Suppressor macrophage treated with lipopolysaccharide for 1 hour (primary cell): ENCODE data around the gene ATP6V1G2.

Experiments
- DNase-seq, 3 donors: peaks; one replicate each; pipeline ENCODE4 v3.0.0-alpha.2; 2020 to 2022

The ATP6V1G2 gene

DNA sequence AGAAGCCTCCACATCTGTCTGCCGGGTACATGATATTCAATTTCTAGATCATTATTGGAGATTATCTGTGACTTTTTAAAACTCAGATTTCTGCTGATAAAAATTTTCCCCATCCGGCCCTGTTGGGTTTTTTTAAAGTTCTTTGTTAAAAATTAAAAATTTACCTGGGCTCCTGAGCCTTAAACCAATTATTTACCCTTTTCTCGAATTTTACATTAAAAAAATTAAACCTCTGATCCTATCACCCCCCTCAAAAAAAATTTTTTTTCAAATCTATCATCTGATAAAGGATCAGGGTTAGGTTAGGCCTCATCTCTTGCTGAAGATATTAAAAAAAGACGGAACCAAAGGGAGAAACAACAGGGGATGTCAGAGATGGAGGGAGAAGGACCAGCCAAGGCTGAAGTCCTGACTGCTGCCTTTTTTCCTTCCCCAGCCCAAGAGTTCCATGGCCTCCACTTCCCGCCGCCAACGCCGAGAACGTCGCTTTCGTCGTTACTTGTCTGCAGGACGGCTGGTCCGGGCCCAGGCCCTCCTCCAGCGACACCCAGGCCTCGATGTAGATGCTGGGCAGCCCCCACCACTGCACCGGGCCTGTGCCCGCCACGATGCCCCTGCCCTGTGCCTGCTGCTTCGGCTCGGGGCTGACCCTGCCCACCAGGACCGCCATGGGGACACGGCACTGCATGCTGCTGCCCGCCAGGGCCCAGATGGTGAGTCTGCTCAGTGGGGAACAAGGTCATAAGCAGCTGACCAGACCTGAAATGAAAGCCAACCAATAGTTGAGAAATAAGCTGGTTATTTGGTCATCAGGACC is 1.5 kb upstream of the ATP6V1G2 start:
- peak; percentile 35 to 56 (median 43) for DNase-seq

- peak; percentile 95 to 97 (median 96) for DNase-seq
These were observed 734 bp upstream of the ATP6V1G2 start, which contains the start of gene NFKBIL1 for GRCh38 chr6:31546958-31547726. NFKBIL1 (plus strand) TSS chr6:31547608; CDS start chr6:31547695, 87 bp downstream.

DNA sequence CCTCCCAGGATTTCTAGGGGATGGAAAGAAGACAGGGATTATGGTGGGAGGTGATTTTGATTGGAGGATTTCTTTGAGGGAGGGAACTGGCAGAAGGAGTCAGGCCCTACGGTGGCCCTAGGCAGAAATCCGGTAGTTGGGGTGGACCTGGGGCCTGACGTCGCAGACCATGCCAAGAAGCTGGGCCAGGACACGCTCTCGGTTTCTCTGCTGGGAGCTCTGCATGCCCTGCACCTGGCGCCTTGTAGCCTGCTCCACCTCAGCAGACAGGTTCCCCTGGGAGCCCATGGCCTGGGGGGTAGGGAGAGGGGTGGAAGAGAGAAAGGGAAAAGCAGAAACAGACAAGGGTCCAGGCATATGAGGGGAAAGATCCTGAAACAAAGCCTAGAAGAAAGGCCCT is 1.1 kb downstream of the ATP6V1G2 start:
- no peak for DNase-seq

DNA sequence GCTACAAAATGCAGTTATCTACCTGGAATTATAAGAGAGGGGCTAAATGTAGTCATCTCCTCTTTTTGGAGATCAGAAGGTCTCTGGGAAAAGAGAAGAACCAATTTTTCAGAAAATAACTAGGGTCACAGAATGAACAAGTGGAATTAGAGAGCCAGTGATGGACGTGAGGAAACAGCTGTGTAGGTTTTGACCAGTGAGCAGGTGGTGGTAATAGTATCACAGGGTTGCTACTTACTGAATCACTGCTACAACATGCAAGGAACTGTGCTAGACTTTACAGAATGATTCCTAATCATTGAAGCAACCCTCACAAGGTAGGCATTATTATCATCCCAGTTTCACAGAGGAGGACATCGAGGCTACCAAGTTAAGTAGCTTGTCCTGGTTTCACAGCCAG is 1.7 kb downstream of the ATP6V1G2 start:
- DNase-seq = no peak

- DNase-seq = no peak
These were observed 2.8 kb downstream of the ATP6V1G2 start for GRCh38 chr6:31543639-31544038.

- peak; percentile 97 to 98 (median 98) for DNase-seq
These were observed 4.5 kb downstream of the ATP6V1G2 start, which contains the start of gene DDX39B for GRCh38 chr6:31541658-31542521. DDX39B (minus strand) TSS chr6:31542003; CDS start chr6:31540532, 1,471 bp downstream.

- peak; percentile 37 to 66 (median 60) for DNase-seq
These were observed 5.2 kb downstream of the ATP6V1G2 start for GRCh38 chr6:31541059-31541657.

DNA sequence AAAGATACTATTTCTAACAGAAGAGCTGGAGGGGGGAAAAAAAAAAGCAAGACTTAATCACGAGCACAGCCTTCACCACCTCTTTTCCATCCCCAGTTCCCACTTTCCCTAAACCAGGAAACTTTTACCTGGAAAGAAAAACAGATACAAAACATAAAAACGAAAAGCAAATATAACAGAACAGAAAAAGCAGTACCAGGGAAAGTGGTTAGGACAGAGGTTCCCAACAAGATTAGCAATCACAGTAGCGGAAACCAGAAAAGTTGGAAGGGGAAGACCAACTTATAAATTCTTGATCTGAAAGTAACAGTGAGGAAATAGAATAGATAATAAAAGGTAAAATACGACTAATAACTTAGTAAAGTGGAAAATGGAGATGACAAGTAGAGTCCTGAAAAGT is 5.8 kb downstream of the ATP6V1G2 start:
- DNase-seq = no peak

DNA sequence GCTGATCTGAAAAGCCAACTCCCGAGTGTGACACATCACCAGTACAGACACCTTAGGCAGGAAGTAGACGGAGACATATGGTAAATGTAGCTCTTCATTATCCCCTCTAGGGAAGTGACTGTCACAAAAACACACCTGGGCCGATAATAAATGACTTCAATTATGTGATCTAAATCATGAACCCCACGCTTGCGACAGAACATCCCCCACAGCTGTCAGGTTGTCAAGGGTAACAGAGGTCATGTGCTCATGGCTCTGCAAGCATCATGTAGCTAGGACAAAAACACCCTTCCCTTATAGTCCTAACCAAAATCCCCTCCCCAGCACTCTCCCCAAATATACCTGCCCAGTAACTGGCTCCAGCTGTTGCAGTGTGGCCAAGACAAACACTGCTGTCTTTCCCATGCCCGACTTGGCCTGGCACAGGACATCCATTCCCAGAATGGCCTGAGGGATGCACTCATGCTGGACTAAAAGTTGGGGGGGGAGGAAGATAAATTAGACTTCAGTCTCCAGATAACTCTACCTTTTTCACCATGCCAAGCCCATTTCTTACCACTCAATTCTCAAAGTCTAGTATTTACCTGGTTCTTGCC is 7.5 kb downstream of the ATP6V1G2 start:
- DNase-seq = no peak

DNA sequence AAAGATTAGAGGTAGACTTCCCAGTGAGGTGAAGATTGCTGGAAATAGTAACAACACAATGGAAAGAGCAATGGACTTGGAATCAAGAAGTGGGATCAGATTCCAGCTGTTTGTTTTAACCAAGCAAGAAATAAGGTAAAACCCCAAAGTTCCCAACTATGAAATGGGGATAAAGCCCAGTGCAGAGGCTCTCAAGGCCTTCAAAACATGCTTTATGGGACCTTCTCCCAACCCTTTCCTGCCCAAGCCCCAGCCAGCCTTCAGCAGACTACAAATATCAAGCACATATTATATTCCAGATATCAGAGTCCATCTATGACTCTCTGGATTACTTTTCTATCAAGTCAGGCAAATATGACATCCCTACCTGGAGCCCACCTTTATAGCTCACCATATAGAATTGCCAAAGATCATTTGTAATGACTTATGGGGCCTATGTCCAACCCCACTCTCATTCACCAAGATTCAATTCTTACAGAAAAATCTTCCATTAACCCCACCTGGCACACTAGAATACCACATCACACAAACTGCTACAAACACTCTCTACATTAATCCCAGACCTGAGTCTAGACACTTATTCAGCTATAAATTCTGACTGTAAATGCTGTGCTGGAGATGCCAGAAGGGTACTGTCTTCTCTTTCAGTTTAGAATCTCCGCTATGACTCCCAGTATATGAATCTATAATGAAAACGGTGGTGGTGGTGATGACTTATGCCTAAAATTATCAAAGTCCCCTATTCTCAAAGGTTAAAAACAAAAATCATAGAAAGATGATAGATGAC is 10.7 kb downstream of the ATP6V1G2 start:
- DNase-seq = no peak

DNA sequence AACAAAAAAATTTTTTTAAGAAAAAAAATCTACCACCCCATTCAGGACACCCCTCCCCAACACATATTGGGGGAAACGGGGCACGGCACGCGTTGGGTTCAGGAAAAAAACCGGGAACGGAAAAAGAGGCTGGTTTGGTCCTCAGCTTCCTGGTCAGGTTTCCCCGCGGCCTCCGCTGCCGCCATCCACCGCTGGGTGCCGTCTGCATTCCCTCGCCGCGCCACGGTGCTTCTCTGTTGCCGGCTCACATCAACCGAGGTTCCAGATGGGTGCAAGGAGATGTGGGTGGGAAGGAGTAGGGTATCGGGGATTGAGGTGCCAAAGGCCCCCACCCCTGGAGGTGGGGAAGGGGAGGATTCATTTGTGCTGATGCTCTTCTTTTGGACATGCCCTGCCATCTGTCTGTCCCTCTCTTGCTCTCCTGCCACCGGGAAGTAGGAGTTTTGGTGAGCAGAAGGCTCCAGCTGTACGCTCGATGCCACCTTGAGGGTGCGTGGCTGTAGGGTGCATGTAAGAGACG is 11.8 kb downstream of the ATP6V1G2 start:
- no peak for DNase-seq

DNA sequence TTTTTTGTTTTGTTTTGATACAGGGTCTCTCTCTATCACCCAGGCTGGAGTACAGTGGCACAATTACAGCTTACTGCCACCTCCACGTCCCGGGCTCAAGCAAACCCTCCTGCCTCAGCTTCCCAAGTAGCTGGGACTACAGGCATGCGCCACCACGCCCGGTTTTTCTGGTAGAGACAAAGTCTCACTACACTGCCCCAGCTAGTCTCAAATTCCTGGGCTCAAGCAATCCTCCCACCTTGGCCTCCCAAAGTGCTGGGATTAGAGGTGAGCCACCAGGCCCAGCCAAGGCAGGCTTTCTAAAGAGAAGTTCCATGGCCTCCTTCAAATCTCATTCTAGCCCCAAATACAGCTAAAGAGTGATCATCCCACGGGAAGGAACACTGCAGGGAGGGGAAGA is 12.4 kb downstream of the ATP6V1G2 start:
- DNase-seq = no peak

DNA sequence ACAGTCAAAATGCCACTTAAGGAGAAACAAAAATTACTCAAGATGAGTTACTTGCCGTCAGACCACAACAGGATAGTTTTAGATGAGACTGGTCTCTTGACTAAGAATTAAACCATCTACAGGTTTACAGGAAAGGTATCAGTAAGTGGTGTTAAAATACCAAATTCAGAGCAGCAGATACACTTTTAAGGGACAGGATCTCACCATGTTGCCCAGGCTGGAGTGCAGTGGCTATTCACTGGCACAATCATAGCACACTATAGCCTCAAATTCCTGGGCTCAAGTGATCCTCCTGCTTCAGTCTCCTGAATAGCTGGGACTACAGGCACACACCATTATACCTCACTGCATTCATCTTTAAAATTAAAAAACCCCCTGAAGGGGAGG is 13.0 kb downstream of the ATP6V1G2 start:
- DNase-seq = no peak

- DNase-seq = no peak
These were observed 13.6 kb downstream of the ATP6V1G2 start for GRCh38 chr6:31532644-31533454.

DNA sequence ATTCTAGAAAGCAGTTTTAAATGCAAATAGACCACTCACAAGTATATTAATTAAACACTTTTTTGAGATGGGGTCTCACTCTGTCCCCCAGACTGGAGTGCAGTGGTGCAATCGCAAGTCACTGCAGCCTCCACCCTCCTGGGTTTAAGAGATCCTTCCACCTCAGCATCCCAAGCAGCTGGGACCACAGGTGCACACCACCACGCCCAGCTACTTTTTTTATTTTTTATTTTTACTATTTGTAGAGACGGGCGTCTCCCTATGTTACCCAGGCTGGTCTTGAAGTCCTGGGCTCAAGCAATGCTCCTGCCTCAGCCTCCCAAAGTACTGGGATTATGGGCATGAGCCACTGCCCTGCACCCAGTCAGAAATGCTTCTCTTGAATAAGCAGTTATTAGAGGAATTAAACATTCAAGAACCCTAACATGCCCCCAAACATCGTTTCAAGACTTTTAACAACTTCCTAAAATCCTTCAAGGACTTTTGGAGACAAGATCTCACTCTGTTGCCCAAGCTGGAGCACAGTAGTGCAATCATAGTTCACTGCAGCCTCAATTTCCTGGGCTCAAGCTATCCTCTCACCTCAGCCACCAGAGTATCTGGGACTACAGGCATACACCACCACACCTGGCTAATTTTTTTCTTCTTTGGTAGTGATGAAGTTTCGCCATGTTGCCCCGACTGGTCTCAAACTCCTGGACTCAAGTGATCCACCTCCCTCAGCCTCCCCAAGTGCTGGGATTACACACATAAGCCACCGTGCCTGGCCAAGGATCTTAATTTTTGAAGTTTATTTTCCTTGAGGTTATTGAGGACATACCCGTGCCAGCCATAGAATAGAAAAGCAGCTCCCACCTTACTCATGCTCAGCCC is 14.4 kb downstream of the ATP6V1G2 start:
- DNase-seq = no peak

GRCh38 chr6:31531162-31531561 is 15.2 kb downstream of the ATP6V1G2 start:
- no peak for DNase-seq

- DNase-seq = no peak
These were observed 15.7 kb downstream of the ATP6V1G2 start for GRCh38 chr6:31530659-31531058.

GRCh38 chr6:31529329-31530150 is 16.9 kb downstream of the ATP6V1G2 start:
- DNase-seq = no peak
